ENCODE measurements around the gene GOLGA6D.
"Not testable (repeated sequence)": the region's sequence is repeated elsewhere in the genome, so short reads cannot be mapped to it uniquely, and the experiment has no call there.

Gene GOLGA6D

DNA sequence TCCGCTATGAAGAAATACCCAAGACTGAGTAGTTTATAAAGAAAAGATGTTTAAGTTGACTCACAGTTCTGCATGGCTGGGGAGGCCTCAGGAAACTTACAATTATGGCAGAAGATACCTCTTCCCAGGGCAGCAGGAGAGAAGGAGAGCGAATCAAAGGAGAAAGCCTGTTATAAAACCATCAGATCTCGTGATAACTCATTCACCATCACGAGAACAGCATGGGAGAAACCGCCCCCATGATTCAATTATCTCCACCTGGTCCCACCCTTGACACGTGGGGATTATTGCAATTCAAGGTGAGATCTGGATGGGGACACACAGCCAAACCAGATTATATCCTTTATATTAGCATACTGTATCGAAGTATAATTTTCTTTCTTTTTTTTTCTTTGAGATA is 49.5 kb downstream of the GOLGA6D start:
- not testable (repeated sequence) for DNase-seq (ENCODE audit: low read depth)

DNA sequence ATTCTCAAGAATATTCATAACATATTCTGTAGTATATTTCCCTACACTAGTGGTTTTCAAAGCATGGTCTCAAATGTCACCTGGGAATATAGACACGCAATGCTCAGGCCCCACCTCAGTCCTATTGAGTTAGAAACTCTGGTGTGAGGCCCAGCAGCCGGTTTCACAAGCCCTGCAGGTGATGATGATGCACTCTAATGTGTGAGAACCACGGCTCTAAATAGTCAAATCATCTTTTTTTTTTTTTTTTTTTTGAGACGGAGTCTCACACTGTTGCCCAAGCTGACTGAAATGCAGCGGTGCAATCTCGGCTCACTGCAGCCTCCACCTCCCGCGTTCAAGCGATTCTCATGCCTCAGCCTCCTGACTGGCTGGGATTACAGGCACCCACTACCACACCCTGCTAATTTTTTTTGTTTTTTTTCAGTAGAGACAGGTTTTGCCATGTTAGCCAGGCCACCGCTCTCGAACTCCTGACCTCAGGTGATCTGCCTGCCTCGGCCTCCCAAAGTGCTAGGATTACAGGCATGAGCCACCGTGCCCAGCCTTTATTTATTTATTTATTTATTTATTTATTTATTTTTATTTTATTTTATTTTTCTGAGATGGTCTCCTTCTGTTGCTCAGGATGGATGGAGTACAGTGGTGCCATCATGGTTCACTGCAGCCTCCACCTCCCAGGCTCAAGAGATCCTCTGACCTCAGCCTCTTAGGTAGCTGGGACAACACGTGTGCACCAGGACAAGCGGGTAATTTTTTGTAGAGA is 51.2 kb downstream of the GOLGA6D start:
- DNase-seq (ENCODE audit: low read depth): not testable (repeated sequence)

DNA sequence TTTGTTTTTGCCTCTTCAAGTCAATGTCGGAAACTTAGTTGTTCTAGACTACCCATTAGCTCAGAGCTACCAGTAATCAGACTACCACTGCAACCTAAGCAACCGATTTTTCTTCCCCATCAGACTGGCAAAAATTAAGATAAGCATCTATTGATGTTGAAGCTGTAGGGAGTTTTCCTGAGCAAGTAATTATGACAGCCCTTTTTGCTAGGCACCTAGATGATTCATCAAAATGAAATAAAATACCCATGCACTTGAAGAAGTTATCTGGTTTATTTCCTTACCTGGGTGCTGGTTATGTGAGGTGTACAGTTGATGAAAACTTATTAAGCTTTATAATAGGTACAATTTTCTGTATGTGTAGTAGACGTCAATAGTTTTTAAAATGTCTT is 52.7 kb downstream of the GOLGA6D start:
- DNase-seq (ENCODE audit: low read depth): no peak

DNA sequence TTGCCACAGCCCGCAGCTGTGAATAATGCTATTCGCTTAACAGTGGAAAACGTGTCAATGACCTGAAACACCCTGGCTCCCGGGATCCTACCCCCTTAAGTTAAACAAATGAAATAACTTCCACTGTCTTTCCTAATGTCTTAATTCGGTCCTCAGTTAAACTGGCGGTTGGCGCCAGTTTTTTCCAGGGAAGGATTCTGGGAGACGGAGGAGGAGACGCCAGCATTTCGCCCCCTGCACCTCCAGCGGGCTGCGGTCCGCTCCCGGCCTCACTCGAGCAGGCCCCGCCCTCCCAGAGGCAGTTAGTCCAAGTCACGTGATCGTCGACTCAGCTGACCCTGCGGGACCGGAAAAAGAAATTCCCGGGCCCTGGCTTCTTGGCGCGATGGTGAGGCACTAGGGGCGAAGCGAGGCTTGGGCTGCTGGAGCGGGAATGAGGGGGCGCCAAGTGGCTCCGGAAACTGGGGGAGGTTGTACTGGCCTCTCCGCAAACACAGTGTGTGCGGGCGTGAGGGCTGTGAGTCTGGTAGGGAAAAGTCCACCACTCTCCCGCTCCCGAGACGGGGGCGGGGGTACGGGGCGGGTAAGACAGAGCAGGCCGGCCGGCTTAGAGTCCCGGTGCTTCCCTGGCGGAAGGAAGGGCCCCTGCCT is 53.2 kb downstream of the GOLGA6D start, which contains the start of gene COMMD4:
Gene COMMD4 (plus strand): TSS at position 359 of the 651 bp plus-strand sequence. CDS start 27 bp downstream, at position 386.
- DNase-seq (ENCODE audit: low read depth): peak; percentile 60

DNA sequence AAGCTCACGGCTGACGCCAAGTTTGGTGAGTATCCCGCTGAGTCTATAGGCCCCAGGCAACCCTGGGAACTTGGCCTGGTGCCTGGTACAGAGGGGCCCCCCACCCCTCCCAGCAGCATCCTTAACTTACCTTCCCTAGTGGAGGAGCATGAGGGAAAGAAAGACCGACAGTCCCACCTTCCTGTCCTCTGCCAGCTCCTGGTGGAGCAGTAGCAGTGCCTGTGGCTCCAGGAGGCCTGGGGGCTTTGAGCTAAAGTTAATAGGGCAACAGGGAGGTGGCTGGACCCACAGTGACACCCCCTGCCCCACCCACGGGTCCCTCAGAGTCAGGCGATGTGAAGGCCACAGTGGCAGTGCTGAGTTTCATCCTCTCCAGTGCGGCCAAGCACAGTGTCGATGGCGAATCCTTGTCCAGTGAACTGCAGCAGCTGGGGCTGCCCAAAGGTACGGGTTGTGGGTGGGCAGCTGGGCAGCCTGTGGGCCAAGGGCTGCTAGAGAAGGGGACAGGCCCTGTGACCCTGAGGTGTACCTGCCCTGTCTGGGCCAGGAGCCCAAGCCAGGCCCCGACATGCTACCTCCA is 56.1 kb downstream of the GOLGA6D start:
- DNase-seq (ENCODE audit: low read depth): no peak

DNA sequence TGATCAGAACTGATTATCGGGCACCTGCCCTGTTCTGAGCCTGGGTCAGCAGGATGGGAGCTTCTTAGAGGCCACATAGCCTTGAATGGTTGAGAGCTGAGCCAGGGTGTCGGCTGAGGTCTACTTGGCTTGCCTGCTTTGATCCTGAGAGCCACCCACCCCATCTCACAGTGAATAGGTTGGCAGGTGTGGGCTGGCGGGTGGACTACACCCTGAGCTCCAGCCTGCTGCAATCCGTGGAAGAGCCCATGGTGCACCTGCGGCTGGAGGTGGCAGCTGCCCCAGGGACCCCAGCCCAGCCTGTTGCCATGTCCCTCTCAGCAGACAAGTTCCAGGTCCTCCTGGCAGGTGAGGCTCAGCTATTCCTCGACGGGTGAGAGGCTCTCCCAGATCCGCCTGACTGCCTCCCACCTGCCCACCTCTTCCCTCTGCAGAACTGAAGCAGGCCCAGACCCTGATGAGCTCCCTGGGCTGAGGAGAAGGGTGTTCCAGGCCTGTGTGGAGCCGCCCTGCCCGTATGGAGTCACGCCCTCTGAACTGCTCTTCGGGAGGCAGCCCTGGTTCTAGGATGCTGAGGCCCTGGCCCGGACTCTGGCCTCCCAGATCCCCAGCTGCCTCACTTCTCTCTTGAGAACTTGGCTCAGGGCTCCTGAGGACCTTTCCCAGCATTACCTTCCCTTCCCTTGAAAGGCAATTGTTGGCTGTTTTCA is 57.1 kb downstream of the GOLGA6D start:
- no peak for DNase-seq (ENCODE audit: low read depth)

DNA sequence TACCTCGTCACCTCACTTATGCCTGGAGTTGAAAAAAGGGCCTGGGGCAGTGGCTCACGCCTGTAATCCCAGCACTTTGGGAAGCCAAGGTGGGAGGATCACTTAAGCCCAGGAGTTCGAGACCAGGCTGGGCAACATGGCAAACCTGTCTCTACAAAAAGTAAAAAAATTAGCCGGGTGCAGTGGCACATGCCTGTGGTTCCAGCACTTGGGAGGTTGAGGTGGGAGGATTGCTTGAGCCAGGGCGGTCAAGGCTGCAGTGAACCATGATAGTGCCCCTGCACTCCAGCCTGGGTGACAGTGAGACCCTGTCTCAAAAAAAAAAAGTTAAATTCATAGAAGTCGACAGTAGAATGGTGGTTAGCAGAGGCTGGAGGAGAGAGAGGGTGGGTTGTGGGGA is 59.6 kb downstream of the GOLGA6D start:
- no peak for DNase-seq (ENCODE audit: low read depth)

DNA sequence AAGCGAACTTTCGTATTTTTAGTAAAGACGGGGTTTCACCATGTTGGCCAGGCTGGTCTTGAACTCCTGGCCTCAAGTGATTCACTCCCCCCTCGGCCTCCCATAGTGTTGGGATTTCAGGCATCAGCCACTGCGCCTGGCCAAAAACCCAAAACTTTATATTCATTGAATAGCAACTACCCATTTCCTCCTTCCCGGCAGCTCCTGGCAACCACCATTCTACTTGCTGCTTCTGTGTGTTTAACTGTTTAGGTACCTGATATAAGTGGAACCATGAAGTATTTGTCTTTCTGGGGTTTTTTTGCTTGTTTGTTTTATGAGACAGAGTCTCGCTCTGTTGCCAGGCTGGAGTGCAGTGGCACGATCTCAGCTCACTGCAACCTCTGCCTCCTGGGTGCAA is 61.3 kb downstream of the GOLGA6D start:
- not testable (repeated sequence) for DNase-seq (ENCODE audit: low read depth)

All from stimulated activated CD8-positive, alpha-beta memory T cell treated with anti-CD3 and anti-CD28 coated beads, Interleukin-15, amount 100 ng/mL, for 24 hours (primary cell).